Left lung (tissue), 10 donors: ENCODE measurements around the gene MYCBP. TPM values are rescaled to one million over a fixed set of nuclear protein-coding genes. Genes with fewer than 3 reads are reported as not detected.
"Not testable (repeated sequence)": the region's sequence is repeated elsewhere in the genome, so short reads cannot be mapped to it uniquely, and the experiment has no call there.

Experiments
- ATAC-seq: fragments of 200-7000 bp; cut with Tn5 transposase; one replicate; pipeline ENCODE4 v1.9.1; 2020; ENCODE audit warnings: moderate library complexity
- DNase-seq, 4 donors: peaks; one replicate each; pipeline ENCODE4 v3.0.0-alpha.2; 2013 to 2020
- H3K27ac ChIP-seq, 2 donors: fragments of 200-600 bp; sonication (generic) in 1 of 2; one replicate each; pipeline versions ENCODE4 v1.5.0 to v1.8.0; 2020 to 2021
- H3K27me3 ChIP-seq, 2 donors: fragments of 200-600 bp; sonication (generic) in 1 of 2; one replicate each; pipeline versions ENCODE4 v1.5.0 to v1.8.0; 2020 to 2021
- H3K36me3 ChIP-seq, 2 donors: fragments of 200-600 bp; sonication (generic) in 1 of 2; one replicate each; pipeline versions ENCODE4 v1.5.0 to v1.8.0; 2020 to 2021
- H3K4me1 ChIP-seq, 2 donors: fragments of 200-600 bp; one replicate each; pipeline ENCODE4 v1.8.0; 2021
- H3K4me3 ChIP-seq, 2 donors: fragments of 200-600 bp; sonication (generic) in 1 of 2; one replicate each; pipeline versions ENCODE4 v1.5.0 to v1.8.0; 2020 to 2021; ENCODE audit warnings: mild to moderate bottlenecking in 1 of 2
- H3K9me3 ChIP-seq, 2 donors: fragments of 200-600 bp; sonication (generic) in 1 of 2; one replicate each; pipeline versions ENCODE4 v1.5.0 to v1.8.0; 2020 to 2021
- CTCF ChIP-seq, 2 donors: fragments of 200-600 bp; sonication (generic) in 1 of 2; IDR thresholded peaks; one replicate each; pipeline versions ENCODE4 v1.5.0 to v1.8.0; 2021; ENCODE audit warnings: antibody characterized with exemption in 2 of 2
- intact Hi-C, 2 donors: fragments of 100-400 bp; cut with DNase I; formaldehyde crosslinking; loops; one replicate each; pipeline versions ENCODE4 v1.11.2 to v1.14.2; 2022
- polyA plus RNA-seq, 6 donors: library from polyadenylated mRNA; unstranded; fragments of 120-200 nt; gene quantifications; one replicate each; pipeline ENCODE4 v1.2.1, GENCODE V29; 2013; ENCODE audit not compliant: insufficient read length in 6 of 6
- total RNA-seq, 2 donors: library from RNA; stranded (reverse); fragmentation: NEBNext Ultra II Directional; extraction: Animal tissue kit (Norgen Biotek cat#: 25700); gene quantifications; one replicate each; pipeline ENCODE4 v1.2.1, GENCODE V29; 2021
- donor health status: DM: no; HTN: yes; CAD: no.
- donor health status: DM: no; HTN: no; CAD: no.

The MYCBP gene
- total and polyA plus RNA-seq, 8 donors, result 16.1 to 29.7 (median 22.5) TPM

GRCh38 chr1:38840281-38840680 lies 32.9 kb downstream of the MYCBP start:
- Histone ChIP-seq H3K27ac (no peak overlapping the region), H3K4me3 (no peak overlapping the region), H3K36me3 (peaks cover 0 to 77% of the 10 kb centered on the region in 2 donors), H3K4me1 (peaks cover 0 to 31% of the 10 kb centered on the region in 2 donors), H3K27me3 (no peaks in the 10 kb centered on the region), H3K9me3 (no peaks in the 10 kb centered on the region)
- no peak for TF ChIP-seq CTCF (IDR thresholded peaks at IDR 0.05)
- DNase-seq (no peak), ATAC-seq (no peak)
- intact Hi-C loops, result no loop called here

- no peak overlapping the region for H3K27ac ChIP-seq
- no peak for TF ChIP-seq CTCF (IDR thresholded peaks at IDR 0.05)
- no peaks in the 10 kb centered on the region for H3K27me3 ChIP-seq
- no peaks in the 10 kb centered on the region for H3K9me3 ChIP-seq
- peaks cover 0 to 39% of the 10 kb centered on the region in 2 donors for H3K4me1 ChIP-seq
- peaks cover 0 to 67% of the 10 kb centered on the region in 2 donors for H3K36me3 ChIP-seq
- intact Hi-C loops, result no loop called here
- ATAC-seq (peak; percentile 11), DNase-seq (no peak)
- H3K4me3 ChIP-seq, result no peak overlapping the region
These were observed 33.8 kb downstream of the MYCBP start for GRCh38 chr1:38839363-38839762.

- H3K4me3 ChIP-seq, H3K9me3 ChIP-seq, ATAC-seq, intact Hi-C loops, H3K27ac ChIP-seq, DNase-seq, H3K27me3 ChIP-seq: not testable (repeated sequence)
- peaks cover 0 to 37% of the 10 kb centered on the region in 2 donors for H3K36me3 ChIP-seq
- peaks cover 0 to 28% of the 10 kb centered on the region in 2 donors for H3K4me1 ChIP-seq
These were observed 36.8 kb downstream of the MYCBP start for GRCh38 chr1:38836316-38836715.

- DNase-seq (peak in 2 of 4 donors; percentile 80 to 87), ATAC-seq (peak; percentile 97)
- no peak overlapping the region for H3K4me3 ChIP-seq
- TF ChIP-seq CTCF (IDR thresholded peaks at IDR 0.05), result peak; percentile 81 to 86
- peak overlapping the region in 1 of 2 donors; percentile 60 for H3K27ac ChIP-seq
- H3K9me3 ChIP-seq, result no peaks in the 10 kb centered on the region
- intact Hi-C loops, result no loop called here
- H3K36me3 ChIP-seq, result peaks cover 0 to 26% of the 10 kb centered on the region in 2 donors
- H3K27me3 ChIP-seq, result peaks cover 0 to 5% of the 10 kb centered on the region in 2 donors
- peaks cover 0 to 18% of the 10 kb centered on the region in 2 donors for H3K4me1 ChIP-seq
These were observed 38.0 kb downstream of the MYCBP start for GRCh38 chr1:38834937-38835827.

GRCh38 chr1:38834221-38834782 lies 38.8 kb downstream of the MYCBP start:
- intact Hi-C loops, result no loop called here
- ATAC-seq, result no peak

More at GRCh38 chr1:38834221-38834782, 38.8 kb downstream of the MYCBP start:
- peaks cover 0 to 9% of the 10 kb centered on the region in 2 donors for H3K27me3 ChIP-seq
- H3K27ac ChIP-seq, result peak overlapping the region in 1 of 2 donors; percentile 60
- no peak overlapping the region for H3K4me3 ChIP-seq
- peaks cover 0 to 17% of the 10 kb centered on the region in 2 donors for H3K36me3 ChIP-seq
- no peaks in the 10 kb centered on the region for H3K9me3 ChIP-seq
- H3K4me1 ChIP-seq, result peaks cover 0 to 14% of the 10 kb centered on the region in 2 donors
- no peak for TF ChIP-seq CTCF (IDR thresholded peaks at IDR 0.05)
- DNase-seq, result no peak
